Frontal cortex (tissue), 4 donors: ENCODE results near the gene RPP30. TPM values are rescaled to one million over a fixed set of nuclear protein-coding genes. Genes with fewer than 3 reads are reported as not detected.
"Not testable (repeated sequence)": the region's sequence is repeated elsewhere in the genome, so short reads cannot be mapped to it uniquely, and the experiment has no call there.

Experiments
- DNase-seq, 2 donors: peaks; one replicate each; pipeline ENCODE4 v3.0.0; 2012; ENCODE audit warnings: low spot score in 2 of 2
- FAIRE-seq: peaks from 2 replicates; lab custom pipeline; 2012; peaks lifted over from hg19 to GRCh38; lab: Jason Lieb, UNC
- small RNA-seq: library from RNA; depleted of rRNA; stranded (forward); fragments of <200 nt; gene quantifications from one replicate; pipeline ENCODE3, GENCODE V24; 2014
- total RNA-seq: library from RNA; depleted of rRNA; stranded (reverse); fragments of >200 nt; gene quantifications from one replicate; pipeline ENCODE4 v1.2.3, GENCODE V29; 2014
- donor health status: control.
- donor health status: control.
- donor health status: control.

Gene RPP30
- total RNA-seq, 1 donor from 2014 or later, result 94.6 TPM

DNA sequence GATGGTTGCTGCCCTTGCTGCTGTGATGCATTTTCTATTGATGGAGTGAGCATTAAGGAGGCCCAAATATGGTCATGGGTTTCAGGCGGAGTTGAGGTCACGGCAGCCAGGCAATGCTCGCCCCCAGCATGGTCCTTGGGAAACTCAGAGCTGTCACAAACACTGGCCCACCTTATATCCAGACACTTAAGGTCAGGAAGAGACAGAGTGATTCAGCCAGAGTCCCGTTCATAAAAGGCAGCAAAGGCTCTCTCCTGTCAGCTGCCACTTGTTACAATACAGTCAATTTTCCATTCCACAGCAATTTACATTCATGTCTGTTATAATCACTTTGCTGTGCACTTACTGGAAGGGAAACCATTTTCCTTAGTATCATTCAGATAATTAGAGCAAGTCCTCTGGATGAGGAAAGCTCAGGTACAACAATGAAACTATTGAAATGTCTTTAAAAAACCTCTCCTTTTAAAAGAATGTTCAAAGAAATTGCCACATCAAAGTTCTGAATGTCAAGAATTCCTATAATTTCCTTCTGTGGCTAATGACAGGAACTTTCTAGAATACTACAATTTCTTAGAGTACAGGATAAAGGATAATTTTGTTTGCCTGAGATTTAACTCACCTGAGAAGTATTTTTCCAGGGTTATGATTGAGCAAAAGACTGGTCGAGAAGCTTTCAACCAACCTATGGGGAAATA is 64.0 kb downstream of the RPP30 start:
- FAIRE-seq, result no peak
- no peak for DNase-seq

DNA sequence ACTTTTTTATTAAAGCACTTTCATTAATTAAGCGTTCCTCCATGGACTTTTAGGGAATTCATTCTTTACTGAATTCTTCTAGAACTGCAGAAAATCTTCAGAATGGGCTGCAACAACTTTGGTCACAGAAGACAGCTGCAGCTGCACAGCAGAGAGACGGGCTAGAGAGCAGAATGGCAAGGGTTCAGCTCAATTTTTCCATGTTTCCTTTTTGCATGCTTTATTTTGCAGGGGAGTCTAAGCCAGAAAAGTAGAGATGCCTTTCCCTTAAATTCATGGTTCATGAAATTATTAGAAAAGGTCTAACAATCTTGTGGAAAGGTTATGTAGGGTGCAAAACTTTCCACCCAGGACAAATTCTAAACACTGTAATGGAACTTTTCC is 64.5 kb downstream of the RPP30 start:
- FAIRE-seq (no peak), DNase-seq (no peak)

DNA sequence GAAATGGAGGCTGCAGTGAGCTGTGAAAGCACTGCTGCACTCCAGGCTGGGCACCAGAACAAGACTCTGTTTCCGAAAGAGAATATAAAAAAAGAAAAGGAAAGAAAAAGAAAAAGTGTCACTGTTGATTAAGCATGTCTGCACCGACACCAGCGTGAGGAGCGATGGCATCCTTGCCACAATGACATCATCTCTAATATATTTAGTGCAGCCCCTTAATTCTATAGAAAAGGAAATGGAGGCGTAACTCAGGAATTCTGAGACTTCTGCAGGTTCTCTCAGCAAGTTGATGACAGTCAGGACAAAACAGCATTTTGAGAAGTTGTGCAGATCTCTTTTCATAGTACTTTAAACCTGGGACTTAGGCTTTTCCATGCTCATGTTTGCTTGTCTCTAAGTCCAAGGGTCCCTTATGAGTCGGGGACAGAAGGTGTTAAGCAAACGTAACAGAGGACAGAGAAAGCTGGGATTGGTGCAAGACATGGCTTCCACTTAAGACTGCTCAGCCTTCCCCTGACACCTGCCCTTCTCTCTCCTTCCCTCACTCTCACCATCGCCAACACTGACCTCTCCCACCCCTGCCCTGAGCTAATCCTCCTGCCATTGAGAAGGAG is 66.0 kb downstream of the RPP30 start:
- DNase-seq (no peak), FAIRE-seq (no peak)

DNA sequence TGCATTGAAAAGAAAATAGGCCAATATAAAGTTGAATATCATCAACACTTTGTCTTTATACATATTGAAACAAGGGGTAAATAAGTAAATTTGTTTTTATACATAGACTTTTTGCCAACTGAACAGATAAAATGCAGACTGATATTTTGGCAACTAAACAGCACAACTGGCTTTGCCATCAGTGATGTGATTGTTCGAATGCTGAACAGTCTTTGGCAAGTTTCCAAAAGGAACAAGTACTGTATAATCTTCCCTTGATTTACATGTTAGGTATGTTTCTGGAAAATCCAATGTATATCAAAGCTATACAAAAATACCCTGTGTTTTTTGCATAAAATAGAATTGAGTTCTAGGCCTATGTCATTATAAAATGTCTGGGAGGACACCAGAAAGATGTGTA is 67.3 kb downstream of the RPP30 start:
- DNase-seq (no peak), FAIRE-seq (no peak)

DNA sequence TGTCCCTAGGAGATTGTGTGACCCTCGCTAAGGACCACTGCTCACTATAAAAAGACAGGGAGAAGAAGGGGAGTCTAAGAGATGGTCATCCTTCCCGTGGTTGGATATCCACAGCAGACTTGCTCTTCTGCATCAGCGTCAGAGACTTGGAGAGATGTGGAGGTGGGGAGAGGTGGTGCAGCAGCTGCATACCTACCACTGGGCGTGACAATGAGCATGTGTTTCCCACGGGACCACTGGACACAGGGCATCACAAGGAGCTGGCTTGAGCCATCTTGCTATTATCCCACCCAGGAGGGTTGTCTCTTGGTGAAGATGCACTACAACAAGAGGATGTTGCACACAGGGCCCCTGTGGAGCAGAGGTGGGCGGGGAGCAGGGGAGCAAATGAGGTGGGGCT is 67.9 kb downstream of the RPP30 start:
- FAIRE-seq (no peak), DNase-seq (no peak)

DNA sequence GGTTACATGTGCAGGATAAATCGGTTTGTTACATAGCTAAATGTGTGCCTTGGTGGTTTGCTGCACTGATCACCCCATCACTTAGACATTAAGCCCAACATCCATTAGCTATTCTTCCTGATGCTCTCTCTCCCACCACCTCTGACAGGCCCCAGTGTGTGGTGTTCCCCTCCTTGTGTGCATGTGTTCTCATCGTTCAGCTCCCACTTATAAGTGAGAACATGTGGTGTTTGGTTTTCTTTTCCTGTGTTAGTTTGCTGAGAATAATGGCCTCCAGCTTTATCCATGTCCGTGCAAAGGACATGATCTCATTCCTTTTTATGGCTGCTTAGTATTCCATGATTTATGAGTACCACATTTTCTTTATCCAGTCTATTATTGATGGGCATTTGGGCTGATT is 71.2 kb downstream of the RPP30 start:
- not testable (repeated sequence) for DNase-seq, FAIRE-seq

DNA sequence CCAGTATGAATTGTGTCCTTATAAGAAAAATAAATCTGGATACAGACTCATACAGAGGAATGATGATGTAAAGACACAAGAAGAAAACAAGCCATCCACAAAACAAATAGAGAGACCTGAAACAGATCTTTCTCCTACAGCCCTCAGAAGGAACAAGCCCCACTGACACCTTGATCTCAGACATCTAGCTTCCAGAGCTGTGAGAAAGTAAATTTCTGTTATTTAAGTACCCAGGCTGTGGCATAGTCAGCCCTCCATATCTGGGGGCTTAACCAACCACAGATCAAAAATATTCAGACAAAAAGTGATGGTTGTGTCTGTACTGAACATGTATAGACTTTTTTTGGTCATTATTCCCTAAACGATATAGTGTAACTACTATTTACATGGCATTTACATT is 73.0 kb downstream of the RPP30 start:
- no peak for DNase-seq
- no peak for FAIRE-seq

DNA sequence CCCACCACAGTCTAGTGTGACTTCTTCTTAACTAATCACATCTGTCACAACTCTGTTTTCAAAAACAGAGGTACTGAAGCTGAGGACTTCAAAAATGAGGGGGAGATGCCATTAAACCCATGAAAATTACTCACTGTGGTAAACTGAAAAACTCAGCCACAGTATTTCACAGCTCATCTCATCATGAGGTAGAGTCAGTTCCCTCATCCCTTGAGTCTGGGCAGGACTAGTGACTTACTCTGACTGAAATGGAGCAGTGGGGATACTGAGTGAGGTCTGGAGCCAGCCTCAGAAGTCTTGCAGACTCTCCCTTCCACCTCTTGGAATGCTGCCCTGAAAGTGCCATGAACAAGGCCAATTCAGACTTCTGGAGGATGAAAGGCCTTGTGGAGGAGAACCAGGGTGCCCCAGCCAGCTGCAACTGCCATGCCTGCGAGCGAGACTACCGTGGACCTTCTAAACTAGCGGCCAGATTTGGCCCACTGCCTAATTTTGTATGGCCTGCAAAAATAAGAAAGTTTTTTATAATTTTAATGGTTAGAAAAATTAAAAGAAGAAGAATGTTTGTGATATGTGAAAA is 73.8 kb downstream of the RPP30 start:
- DNase-seq, result no peak
- FAIRE-seq, result no peak

DNA sequence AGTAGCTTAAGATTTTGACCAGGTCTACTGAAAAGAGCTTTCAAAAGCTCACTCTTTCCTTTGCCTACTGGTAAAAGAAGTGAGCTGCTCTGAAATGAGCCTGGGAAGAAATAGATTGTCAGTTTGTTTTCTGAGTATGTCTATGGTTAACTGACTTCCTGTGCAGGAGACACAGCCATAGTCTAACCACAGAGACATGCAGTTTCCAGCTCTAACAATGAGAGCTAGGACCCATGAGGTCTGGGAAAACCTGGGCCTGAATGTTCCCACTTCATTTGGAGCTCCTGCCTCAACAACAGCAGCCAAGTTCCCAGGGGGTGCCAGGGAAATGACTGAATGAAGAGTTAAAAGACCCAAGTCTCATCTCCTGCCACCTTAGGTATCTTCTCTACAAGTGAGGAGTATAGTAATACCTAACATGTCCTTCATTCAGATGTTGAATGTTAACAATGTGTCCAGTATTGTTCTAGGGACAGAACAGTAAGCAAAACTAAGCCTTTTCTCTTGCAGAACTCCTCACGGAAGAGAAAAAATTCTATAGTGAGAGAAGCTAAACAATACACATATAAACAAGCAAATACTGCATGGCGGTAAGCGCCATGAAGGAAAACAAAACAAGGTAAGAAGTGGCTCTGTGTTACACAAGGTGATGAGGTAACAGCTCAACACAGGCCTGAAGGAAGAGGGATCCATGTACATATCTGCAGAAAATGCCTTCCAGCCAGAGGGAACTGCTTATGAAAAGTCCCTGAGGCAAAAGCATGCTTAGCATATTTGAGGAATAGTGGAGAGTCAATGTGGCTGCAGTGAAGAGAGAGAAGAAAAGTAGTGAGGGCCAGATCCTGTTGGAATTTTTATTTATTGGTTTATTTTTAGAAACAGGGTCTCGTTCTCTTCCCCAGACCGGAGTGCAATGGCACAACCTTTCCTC is 75.5 kb downstream of the RPP30 start:
- FAIRE-seq (no peak), DNase-seq (no peak)

Small RNAs within 50 kb of the gene (small RNA-seq; reads per million reads assigned to genes)
- gene RF00019 (not detected), gene RNU6-740P (not detected)

Other genes starting within 250 kb of the RPP30 start
- 14.3 TPM for gene HTR7, start 13.9 kb upstream of the RPP30 start, total RNA-seq
- gene ANKRD1, start 49.1 kb downstream of the RPP30 start, total RNA-seq, result not detected